ENCODE results near the gene SRPK3. TPM values are rescaled to one million over a fixed set of nuclear protein-coding genes. Genes with fewer than 3 reads are reported as not detected.
"Not testable (repeated sequence)": the region's sequence is repeated elsewhere in the genome, so short reads cannot be mapped to it uniquely, and the experiment has no call there.

SRPK3 gene
- under 1 TPM; 0.23 to 0.67 (median 0.30) TPM for polyA plus RNA-seq

- H3K27ac ChIP-seq (ENCODE audit: low read depth, low read length): no peak within 1 kb of the TSS
- WGBS, 3 donors: 19 to 58% (median 37%) methylated on average over 19 to 52 of the region's 52 CpGs
These were observed at the start of gene SRPK3 for GRCh38 chrX:153780678-153781427. TSS of gene SRPK3 (plus strand) at chrX:153781041. CDS start at chrX:153781087, 46 bp downstream.

GRCh38 chrX:153731117-153731844 lies 49.6 kb upstream of the SRPK3 start:
- no peak overlapping the region for H3K27ac ChIP-seq (ENCODE audit: low read depth, low read length)
- 75 to 90% (median 85%) methylated on average over 6 of the region's 6 CpGs for WGBS, 3 donors

GRCh38 chrX:153731845-153732215 lies 49.0 kb upstream of the SRPK3 start:
- no peak overlapping the region for H3K27ac ChIP-seq (ENCODE audit: low read depth, low read length)
- 64 to 98% (median 95%) methylated on average over 3 of the region's 3 CpGs for WGBS, 3 donors

GRCh38 chrX:153732401-153732800 lies 48.4 kb upstream of the SRPK3 start:
- H3K27ac ChIP-seq (ENCODE audit: low read depth, low read length): no peak overlapping the region
- WGBS, 3 donors: 84 to 95% (median 88%) methylated on average over 14 of the region's 14 CpGs

GRCh38 chrX:153733651-153734240 lies 47.1 kb upstream of the SRPK3 start:
- no peak overlapping the region for H3K27ac ChIP-seq (ENCODE audit: low read depth, low read length)
- WGBS, 3 donors: 85 to 88% (median 87%) methylated on average over 13 to 15 of the region's 15 CpGs

- WGBS, 3 donors: 88 to 97% (median 95%) methylated on average over 2 of the region's 2 CpGs
These were observed 46.0 kb upstream of the SRPK3 start for GRCh38 chrX:153734871-153735270.

GRCh38 chrX:153735274-153735673 lies 45.6 kb upstream of the SRPK3 start:
- no peak overlapping the region for H3K27ac ChIP-seq (ENCODE audit: low read depth, low read length)
- 84 to 89% (median 86%) methylated on average over 9 of the region's 9 CpGs for WGBS, 3 donors

More at GRCh38 chrX:153734871-153735270, 46.0 kb upstream of the SRPK3 start:
- H3K27ac ChIP-seq (ENCODE audit: low read depth, low read length): no peak overlapping the region

GRCh38 chrX:153736071-153736820 lies 44.6 kb upstream of the SRPK3 start:
- H3K27ac ChIP-seq (ENCODE audit: low read depth, low read length): no peak overlapping the region
- WGBS, 3 donors: 86 to 93% (median 93%) methylated on average over 20 to 30 of the region's 30 CpGs

- WGBS, 3 donors: 72 to 90% (median 86%) methylated on average over 12 to 15 of the region's 15 CpGs
These were observed 43.9 kb upstream of the SRPK3 start for GRCh38 chrX:153736871-153737441.

GRCh38 chrX:153738056-153738605 lies 42.7 kb upstream of the SRPK3 start:
- 93 to 98% (median 96%) methylated on average over 8 to 27 of the region's 27 CpGs for WGBS, 3 donors
- no peak overlapping the region for H3K27ac ChIP-seq (ENCODE audit: low read depth, low read length)

More at GRCh38 chrX:153736871-153737441, 43.9 kb upstream of the SRPK3 start:
- no peak overlapping the region for H3K27ac ChIP-seq (ENCODE audit: low read depth, low read length)

- H3K27ac ChIP-seq (ENCODE audit: low read depth, low read length): no peak overlapping the region
- WGBS, 3 donors: 84 to 91% (median 88%) methylated on average over 22 to 29 of the region's 29 CpGs
These were observed 40.9 kb upstream of the SRPK3 start for GRCh38 chrX:153739754-153740486.

- WGBS, 3 donors: 86 to 94% (median 87%) methylated on average over 3 to 16 of the region's 16 CpGs
- H3K27ac ChIP-seq (ENCODE audit: low read depth, low read length): no peak overlapping the region
These were observed 40.1 kb upstream of the SRPK3 start for GRCh38 chrX:153740631-153741222.

- no peak overlapping the region for H3K27ac ChIP-seq (ENCODE audit: low read depth, low read length)
- WGBS, 3 donors: 71 to 86% (median 81%) methylated on average over 10 to 14 of the region's 14 CpGs
These were observed 39.4 kb upstream of the SRPK3 start for GRCh38 chrX:153741446-153741845.

- 95 to 100% (median 96%) methylated on average over 6 to 14 of the region's 14 CpGs for WGBS, 3 donors
- not testable (repeated sequence) for H3K27ac ChIP-seq (ENCODE audit: low read depth, low read length)
These were observed 38.7 kb upstream of the SRPK3 start for GRCh38 chrX:153742111-153742510.

- not testable (repeated sequence) for H3K27ac ChIP-seq (ENCODE audit: low read depth, low read length)
- 69 to 76% (median 76%) methylated on average over 12 to 32 of the region's 32 CpGs for WGBS, 3 donors
These were observed 37.9 kb upstream of the SRPK3 start for GRCh38 chrX:153742796-153743467.

- not testable (repeated sequence) for H3K27ac ChIP-seq (ENCODE audit: low read depth, low read length)
- WGBS, 3 donors: 38 to 58% (median 51%) methylated on average over 9 to 30 of the region's 35 CpGs
These were observed 37.2 kb upstream of the SRPK3 start for GRCh38 chrX:153743468-153744209.

Data from adipose tissue (tissue), 3 donors.